ENCODE results near the gene ISCA1.

- TF ChIP-seq POLR2A (IDR thresholded peaks at IDR 0.05; ENCODE audit: low read depth, low read length), result no peak
- no peak for TF ChIP-seq TAF1 (IDR thresholded peaks at IDR 0.05; ENCODE audit: borderline replicate concordance, low read depth, low read length)
Measured at GRCh38 chr9:86315078-86315477, 32.7 kb upstream of the ISCA1 start.
